NCI-H345 treated with DMSO at 0.1 percent for 48 hours (cell line): ENCODE measurements around the gene KRT4.
"Not testable (repeated sequence)": the region's sequence is repeated elsewhere in the genome, so short reads cannot be mapped to it uniquely, and the experiment has no call there.

Source experiments
- DNase-seq: peaks from one replicate; lab custom pipeline; 2025; ENCODE audit not compliant: unreplicated experiment; lab: John Stamatoyannopoulos, UW

The KRT4 gene

DNA sequence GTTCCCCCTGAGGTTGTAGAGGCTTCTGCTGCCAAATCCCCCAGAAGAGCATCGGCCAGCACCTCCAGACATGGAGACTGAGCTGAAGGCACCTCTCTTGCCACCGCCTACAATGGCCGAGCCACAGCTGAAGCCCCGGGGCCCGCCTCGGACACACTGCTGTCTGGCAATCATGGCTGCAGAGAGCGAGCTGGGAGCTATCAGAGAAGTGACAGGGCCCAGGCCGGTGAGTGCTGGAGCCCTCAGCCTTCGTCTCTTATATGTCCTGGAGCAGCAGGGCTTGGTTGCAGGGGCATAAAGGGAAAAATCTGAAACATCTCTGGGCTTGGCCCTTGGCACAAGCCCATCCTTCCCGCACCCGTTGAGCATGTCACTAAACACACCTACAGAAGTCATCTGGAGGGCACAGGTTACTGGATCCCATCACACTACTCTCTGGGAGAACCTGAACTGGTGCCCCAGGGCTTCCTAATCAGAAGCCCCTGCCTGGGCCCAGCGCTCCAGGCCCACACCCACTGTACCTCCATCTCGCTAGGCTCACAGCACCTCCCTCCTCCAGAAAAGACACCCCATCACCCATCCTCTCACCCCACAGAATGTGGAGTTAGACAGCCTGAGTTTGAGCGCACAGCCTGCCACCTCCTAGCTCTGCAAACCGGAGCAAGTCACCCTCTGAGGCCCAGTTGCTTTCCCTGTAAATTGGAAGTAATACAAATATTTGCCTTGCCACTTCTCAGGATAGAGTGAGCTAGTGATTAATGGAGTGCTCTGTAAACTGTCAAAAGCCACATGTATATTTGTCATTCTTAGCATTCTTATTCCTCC is at the start of gene KRT4:
KRT4 (minus strand) TSS at position 232 of the 825 bp plus-strand sequence; CDS start at position 174, 58 bp downstream.
- no peak for DNase-seq

DNA sequence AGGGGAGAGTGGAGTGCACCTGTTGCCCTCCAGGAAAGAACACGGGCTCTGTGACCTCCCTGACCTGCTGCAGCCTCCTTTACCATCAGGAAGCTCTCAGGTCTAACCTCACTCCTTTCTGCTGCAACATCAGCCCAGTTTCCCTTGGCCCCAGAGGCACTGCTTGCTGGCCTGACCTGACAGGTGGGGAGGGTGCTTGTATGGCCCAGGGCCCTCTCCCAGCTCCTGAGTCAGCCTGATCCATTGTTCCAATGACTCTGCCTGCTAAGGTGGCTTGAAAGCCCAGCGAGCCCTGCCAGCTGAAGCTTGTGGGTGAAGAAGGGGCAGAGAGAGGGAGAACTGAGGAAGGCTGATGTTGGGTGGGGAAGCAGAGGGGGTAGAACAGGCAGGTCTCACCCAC is 48.1 kb upstream of the KRT4 start:
- no peak for DNase-seq

DNA sequence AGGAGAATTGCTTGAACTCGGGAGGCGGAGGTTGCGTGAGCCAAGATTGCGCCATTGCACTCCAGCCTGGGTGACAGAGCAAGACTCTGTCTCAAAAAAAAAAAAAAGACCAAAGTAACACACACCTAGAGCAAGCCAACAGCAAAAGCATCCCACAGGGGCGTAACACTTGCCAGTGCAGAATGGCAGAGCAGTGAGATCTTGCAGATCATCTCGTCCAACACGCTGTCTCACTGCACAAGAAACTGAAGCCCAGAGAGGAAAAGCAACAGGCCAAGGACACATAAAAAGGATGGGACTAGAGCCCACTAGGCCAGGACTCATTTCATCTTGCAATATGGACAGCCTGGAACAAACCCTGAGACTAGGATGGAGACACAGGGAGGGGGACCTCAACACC is 47.6 kb upstream of the KRT4 start:
- DNase-seq, result no peak

DNA sequence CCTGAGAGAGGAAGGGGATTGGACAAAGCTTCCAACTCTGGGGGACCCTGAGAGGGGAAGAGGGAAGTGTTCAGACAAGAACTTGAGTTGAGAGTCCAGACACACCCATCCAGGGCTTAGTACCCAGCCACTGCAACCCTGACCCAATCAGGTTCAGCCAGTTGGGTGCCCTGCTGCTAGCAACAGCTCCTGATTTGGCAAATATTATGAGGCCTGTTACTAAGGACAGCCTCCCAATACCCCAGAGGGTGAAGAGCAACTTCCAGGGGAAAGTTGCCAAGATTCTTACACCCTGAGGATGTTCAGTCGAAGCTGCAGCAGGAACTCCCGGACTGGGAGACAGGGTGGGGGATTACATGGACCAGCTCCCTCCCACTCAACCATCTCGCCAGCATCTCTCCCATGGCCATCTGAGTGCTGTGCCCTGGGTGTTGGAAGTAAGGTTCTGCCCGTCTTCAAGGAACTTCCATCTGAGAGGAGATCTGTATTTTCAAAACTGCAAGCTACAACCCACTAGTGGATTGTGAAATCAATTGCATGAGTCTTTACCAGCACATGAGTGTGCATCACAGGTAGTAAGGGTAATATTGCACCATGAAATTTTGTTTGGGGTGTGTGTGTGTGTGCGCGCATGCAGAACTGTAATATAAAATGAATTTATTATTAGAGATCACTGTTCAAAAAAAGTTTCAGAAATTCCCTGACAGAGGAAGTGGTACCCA is 46.3 kb upstream of the KRT4 start:
- no peak for DNase-seq

DNA sequence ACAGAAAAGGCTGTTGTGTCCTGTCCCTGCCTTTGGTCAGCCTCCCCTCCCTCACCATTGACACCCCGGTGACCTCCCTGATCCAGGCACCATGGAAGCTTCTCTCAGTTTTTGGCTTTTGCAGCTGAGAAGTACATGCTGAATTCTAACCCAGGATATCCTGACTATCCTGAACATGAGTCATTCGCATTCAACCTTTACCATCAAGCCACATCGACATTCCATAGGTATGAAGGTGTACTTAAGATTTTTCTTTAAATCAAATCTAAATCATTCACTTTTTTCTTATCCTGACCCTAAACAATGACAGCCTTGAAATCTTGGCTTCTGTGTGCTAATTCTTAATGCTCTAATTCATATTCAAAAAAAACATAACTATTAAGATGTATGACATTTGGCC is 43.6 kb upstream of the KRT4 start:
- DNase-seq, result no peak

DNA sequence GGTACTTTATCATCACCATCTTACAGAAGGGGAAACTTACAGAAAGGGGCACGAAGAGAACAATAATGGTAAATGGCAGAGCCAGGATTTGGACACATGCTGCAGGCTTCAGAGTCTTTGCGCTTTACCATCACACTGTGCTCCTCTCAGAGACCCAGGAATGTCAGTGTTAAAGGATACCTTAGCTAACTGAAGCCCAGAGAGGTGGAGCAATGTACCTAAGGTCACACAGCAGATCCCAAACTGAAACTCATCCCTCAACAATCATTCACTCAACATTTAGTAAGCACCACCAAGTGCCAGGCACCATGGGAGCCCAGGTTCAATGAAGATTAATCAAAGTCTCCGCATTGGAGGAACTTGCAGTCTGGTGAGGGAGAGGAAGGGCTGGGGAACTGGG is 42.9 kb upstream of the KRT4 start:
- no peak for DNase-seq

DNA sequence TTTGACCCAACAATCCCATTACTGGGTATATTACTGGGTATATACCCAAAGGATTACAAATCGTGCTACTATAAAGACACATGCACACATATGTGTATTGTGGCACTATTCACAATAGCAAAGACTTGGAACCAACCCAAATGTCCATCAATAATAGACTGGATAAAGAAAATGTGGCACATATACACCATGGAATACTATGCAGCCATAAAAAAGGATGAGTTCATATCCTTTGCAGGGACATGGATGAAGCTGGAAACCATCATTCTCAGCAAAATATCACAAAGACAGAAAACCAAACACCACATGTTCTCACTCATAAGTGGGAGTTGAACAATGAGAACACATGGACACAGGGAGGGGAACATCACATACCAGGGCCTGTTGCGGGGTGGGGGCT is 42.2 kb upstream of the KRT4 start:
- not testable (repeated sequence) for DNase-seq

DNA sequence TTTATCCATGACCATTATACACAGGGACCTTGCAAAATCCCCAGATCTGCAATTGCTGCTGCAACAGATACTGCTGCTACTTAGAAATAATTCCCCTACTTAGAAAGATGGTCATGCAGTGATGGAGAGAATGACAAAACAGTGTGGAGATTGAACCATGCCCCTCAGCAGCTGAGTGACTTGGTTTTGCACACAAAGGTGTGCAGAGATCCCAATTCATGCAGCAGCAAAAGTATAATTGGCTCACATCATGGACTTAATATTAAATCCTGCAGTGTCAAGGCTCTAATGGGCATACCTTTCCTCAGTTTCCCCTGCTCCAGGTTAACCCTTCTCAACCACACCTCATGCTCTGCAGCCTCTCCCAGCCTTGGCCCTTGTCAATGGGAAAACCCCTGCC is 37.9 kb upstream of the KRT4 start:
- DNase-seq, result no peak

DNA sequence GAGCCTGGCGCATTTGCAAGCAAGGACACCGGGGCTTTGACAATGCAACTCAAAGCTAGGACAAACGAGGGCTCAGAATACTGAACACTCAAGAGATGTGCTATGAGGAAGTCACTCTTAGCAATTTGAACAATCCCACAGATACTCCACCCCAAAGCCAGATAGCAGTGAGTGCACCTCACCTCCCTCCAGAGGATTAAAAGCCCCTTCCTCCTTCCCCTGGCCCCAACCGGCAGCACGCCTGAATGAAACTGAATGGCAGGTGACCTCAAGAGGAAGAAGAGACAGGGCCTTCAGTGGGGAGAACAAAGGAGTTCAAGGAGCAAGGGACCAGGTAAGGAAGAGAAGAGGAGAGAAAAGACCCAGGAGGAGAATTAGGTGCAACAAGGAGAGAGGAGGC is 36.8 kb upstream of the KRT4 start:
- DNase-seq, result no peak

DNA sequence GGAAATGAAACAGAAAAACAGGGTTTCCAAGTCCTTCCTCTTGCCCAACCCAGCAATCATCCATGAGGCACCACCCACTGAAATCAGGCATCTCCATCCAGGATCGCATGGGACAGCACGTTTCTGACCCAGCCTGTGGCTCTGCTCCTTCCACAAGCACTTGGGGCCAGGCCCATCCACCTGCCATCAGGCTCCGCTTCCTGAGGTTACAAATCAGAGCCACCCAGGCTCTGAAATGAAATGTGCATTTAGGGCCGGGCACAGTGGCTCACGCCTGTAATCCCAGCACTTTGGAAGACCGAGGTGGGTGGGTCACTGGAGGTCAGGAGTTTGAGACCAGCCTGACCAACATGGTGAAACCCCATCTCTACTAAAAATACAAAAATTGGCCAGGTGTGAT is 35.6 kb upstream of the KRT4 start:
- no peak for DNase-seq

DNA sequence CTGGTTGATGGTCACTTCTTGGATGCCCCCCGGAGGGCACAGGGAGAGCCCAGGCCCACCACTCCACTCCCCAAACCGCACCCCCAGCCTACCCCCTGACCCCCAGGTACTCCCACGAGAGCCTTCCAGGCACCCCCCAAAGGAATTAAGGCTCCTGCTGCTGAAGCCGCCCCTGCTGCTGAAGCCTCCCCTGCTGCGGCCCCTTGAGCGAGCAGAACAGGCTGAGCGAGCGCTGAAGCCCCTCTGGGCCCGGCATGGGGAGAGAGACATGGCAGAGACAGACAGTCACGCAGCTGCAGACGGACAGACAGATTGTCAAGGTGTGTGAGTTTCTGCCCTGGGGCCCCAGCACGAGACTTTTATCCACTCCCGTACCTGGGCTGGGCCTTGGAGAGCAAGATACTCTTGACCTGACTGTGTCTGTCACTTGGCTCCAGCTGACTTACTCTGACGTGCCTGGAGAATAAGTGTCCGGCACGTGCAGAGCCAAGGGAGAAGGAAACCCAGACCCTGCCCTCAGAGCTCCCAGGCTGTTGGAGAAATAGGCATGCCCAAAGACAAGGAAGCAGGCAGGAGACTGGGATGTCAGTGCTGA is 34.8 kb upstream of the KRT4 start, which contains the start of gene KRT78:
KRT78 (minus strand) TSS at position 334 of the 595 bp plus-strand sequence; CDS start at position 270, 64 bp downstream.
- no peak for DNase-seq

DNA sequence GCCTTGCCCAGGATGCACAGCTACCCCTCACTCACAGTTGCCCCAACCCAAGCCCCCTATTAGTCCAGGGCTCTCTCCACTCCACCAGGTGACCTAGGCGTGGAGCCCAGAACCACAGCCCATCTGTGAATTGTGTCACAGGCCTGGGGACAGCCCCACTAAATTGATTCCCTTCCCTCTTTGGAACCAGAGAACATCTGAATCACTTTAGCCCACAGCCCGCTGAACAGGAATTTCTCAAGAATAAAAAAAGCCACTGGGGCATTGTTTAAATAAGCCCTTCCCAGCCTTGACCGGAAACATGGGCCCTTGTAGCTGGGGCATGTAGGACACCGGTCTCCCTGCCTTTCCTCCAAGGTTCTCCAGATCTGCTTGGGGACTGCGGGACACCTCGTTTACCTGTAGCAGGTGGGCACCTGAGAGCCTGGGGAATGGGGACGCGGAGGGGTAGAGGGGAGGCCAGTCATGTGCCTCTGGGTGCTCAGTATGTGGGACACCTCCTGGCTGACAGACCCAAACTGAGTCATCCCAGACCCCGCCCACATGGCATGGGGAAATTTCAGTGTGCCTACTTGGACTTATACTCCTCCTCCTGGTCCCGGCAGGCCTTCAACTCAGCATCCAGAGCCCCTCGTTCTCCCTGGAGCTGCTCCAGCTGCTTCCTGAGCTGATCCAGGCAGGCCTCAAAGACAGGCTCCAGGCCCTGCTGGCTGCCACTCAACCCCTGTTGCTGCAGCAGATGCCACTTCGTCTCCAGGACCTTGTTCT is 33.6 kb upstream of the KRT4 start:
- no peak for DNase-seq

DNA sequence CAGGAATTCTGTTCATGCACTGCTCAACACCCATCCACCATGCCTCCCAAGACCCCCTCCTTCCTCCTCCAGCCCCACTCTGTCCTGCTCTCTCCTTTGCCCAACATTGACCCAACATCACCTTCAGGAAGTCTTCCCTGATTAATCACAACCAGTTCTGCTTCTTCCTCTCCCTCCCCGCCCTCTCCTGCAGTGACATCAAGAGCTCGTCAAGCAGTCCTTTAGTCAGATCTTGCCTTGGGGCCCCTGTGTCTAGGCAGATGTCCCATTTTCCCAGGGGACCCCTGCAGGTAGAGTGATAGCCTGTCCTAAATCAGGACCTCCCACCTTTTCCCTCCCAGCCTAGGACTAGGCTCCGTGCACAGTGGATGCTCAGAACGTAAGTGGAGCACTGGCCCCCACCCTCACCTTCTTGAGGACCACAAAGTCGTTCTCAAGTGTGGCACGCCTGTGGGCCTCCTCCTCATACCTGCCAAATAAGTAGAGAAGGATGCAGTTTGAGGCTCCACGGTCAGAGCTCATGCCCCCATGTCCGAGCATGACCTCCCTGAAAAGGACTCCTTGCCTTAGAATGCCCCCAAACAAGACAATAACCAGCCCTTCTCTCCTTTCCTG is 32.5 kb upstream of the KRT4 start:
- no peak for DNase-seq

DNA sequence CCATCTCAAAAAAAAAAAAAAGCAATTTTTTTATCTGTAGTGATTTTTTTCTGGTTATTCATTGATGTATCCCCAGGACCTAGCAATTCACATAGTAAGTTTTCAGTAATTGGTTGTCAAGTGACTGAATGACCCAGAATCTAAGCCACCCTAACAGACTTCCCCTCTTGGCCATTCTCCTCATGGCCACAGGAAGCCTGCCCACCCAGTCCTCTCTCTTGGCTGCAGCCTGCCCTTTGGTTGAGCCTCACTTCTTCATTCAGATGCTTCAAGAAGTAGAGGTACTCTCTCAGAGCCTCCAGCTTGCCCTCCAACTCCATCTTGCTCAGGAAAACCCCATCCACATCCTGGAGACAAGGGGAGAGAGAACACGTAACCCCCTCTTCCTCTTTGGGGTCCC is 32.0 kb upstream of the KRT4 start:
- DNase-seq, result no peak

DNA sequence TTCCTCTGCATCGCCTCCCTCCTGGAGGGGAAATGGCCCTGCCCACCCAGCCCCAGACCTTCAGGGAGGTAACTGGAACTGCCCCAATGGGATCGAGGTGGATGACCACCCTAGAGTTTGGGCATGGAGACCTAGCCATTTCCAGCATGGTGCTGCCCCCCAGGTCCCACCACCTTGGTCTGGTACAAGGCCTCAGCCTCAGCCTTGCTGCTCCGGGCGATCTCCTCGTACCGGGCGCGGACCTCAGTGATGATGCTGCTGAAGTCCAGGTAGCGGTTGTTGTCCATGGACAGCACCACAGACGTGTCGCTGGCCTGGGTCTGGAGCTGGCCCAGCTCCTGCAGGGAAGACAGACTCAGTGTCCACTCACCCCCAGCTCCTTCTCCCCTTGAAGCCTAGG is 30.5 kb upstream of the KRT4 start:
- no peak for DNase-seq

DNA sequence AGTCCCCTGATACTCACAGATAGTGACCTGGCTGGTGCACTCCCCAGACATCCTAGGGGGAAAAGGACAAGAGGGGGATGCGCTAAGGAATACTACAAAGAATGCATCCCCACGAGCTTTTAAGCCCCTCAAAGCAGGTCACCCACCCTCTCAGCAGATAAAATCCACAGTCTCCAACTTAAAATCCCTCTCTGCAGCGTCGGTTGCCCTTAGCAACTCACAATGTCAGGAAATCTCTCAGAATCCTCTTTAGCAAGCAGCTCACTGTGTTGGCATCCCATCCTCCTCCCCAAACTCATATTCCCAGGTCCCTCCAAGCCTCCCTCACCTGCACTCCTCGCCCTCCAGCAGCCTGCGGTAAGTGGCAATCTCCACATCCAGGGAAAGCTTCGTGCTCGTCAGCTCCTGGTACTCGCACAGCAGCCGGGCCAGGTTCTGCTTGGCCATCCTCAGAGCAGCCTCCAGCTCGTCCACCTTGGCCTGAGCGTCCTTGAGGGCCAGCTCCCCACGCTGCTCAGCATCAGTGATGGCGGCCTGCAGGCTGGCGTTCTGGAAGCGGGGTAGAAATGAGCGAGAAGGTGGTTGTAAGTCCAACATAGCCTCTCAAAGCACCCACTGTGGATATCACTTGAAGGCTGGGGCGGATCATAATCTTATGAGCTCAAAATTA is 25.7 kb upstream of the KRT4 start:
- DNase-seq, result no peak

DNA sequence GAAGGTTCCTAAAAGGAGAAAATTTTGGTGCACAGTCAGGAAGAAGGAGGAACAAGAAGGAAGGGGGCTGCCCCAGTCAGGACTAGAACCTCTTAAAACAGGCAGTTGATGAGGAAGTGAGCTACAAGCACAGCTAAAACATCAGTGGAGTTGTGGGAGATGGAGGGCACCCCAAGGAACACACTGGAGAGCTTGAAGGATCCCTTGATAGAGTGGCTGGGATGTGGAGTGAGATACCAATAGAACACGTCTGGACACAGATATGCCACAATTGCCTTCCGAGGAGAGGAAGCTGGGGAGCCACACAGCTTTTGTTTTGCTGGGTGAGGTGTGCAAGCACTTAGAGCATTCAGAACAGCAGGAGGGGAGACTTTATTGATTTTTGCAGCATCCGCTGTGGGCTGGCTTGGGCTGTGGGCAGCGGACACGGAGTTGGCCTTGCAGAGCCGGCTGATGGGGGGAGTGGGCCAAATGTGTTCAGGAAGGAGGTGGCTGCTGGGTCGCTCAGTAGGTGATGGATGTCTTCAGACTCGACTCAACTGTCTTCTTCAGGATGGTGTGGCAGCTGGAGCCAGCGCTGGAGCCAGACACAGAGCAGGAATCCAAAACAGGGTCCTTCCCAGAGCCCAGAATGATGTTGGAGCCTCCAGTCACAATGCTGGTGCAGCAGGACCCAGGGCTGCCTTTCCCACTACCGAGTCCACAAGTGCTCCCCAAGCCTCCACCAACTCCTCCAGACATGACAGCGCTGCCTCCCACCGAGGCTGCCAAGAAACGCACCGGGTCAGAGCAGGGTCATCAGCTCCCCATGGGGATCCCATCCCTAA is 24.9 kb upstream of the KRT4 start:
- DNase-seq, result peak; percentile 39

DNA sequence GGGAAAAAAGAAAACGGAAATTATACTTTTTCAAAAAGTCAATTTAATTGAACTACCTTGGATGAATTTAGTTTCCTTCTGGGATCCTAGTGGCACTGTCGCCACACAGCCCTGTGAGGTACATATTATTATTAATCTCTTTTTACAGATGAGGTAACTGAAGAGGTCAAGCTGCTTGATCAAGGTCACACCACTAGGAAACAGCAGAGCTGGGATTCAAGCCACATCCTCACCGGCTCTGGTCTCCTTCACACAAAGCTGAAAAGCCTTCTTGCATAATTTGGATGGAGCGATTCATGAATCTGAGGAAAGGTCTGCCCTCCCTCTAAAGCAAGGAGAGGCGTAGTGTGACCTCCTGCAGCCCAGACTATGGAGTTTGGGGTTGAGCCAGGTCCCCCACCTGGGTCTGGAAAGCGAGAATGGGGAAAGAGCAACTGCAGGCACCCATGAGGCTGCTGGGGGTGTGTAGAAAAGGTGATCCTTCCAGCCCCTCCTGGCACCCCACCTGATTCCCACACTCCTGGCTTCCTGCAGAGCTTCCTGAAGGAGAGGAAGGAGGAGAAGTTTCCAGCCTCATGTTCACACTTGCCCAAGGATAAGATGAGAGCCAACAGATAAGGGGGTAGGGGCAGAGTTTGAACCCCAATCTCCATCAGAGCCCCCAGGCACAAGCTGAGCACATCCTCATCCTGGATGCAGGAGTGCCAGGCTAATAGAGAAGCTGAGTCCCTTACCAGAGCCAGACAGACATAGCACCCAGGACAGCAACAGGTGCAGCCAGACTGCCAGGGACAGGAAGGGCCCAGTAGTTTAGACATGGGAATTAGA is 24.1 kb upstream of the KRT4 start:
- DNase-seq, result no peak

DNA sequence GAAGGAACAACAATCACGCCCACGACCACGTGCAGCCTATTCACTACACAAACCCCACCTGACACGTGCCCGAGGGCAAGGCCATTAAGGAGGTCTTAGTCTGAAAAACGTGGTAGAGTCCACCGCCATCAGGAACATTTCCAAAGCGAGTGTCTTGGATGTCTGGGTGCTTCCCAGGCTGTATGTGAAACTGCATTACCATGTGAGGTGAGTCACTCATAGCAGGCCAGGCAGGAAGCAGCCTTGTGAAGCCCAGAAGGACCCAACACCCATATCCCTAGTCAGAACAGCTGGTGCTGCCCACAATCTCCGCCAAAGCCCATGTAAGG is 23.5 kb upstream of the KRT4 start:
- no peak for DNase-seq
